GM20431 (cell line): ENCODE measurements around the gene REC8.

ENCODE experiments used
- in situ Hi-C: fragments of 300-500 bp; cut with MseI, MboI; formaldehyde crosslinking; loops from one replicate; pipeline ENCODE4 v1.15.0; 2020; ENCODE audit warnings: low sequenced_read_pairs; ENCODE audit not compliant: unreplicated experiment

REC8 gene

GRCh38 chr14:24157331-24157730, 14.5 kb upstream of the REC8 start:
- in situ Hi-C loops: no loop called here

DNA sequence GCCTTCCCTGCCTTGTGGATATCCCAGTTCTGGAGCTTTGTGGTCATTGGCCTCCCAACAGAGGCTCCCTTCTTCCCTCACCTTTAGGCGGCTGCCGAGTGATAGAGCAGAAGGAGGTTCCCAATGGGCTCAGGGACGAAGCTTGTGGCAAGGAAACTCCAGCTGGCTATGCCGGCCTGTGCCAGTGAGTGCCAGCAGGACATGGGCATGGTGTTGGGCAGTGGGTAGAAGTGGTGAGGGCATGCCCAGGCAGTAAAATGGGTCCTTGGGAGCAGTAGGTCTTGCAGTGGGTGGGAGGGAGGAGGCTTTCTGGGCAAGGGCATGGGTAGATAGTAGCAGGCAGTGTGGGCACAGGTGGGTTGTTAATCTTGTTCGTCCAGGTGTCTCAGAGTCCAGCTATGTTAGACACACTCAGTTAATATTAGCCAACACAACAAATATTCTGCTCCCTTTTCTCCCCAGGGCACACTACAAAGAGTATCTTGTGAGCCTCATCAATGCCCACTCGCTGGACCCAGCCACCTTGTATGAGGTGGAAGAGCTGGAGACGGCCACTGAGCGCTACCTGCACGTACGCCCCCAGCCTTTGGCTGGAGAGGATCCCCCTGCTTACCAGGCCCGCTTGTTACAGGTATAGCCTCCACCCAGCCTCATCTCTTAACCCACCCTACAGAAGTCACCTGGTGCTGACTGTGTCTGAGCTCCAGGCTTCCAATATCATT, 11.9 kb upstream of the REC8 start:
- in situ Hi-C loops: no loop called here

DNA sequence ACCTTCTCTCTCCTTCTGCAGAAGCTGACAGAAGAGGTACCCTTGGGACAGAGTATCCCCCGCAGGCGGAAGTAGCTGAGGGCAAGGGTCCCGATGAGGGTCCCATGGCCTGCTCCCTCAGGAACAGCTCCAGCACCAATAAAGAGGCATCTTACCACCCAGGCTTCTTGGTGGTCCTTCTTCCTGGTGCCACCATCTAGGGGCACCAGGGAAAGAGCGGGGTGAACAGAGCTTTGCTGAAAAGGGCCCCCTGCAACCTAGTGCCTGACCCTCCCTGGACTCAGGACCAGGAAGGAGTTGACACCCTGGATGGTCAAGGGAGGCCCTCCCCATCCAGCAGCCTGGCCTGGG, 11.4 kb upstream of the REC8 start:
- in situ Hi-C loops: no loop called here

- in situ Hi-C loops: no loop called here
Observed at GRCh38 chr14:24160850-24161804, 10.8 kb upstream of the REC8 start, which contains the start of gene IRF9. IRF9 (plus strand) TSS chr14:24161265; CDS start chr14:24162145, 880 bp downstream.

- in situ Hi-C loops: no loop called here
Observed at GRCh38 chr14:24162093-24162492, 9.8 kb upstream of the REC8 start.

- in situ Hi-C loops: no loop called here
Observed at GRCh38 chr14:24164518-24164991, 7.3 kb upstream of the REC8 start.

DNA sequence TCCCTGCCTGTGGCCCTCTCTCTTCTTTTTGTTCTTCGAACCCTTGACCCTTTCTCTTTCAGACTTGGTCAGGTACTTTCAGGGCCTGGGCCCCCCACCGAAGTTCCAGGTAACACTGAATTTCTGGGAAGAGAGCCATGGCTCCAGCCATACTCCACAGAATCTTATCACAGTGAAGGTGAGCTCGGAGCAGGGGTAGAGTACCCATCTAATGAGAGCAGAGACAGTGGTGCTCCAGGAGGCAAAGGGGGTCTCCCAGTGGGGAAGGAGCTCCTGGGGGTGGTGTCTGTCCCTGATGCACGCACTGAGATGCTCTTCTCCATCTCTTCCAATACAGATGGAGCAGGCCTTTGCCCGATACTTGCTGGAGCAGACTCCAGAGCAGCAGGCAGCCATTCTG, 6.1 kb upstream of the REC8 start:
- in situ Hi-C loops: no loop called here

DNA sequence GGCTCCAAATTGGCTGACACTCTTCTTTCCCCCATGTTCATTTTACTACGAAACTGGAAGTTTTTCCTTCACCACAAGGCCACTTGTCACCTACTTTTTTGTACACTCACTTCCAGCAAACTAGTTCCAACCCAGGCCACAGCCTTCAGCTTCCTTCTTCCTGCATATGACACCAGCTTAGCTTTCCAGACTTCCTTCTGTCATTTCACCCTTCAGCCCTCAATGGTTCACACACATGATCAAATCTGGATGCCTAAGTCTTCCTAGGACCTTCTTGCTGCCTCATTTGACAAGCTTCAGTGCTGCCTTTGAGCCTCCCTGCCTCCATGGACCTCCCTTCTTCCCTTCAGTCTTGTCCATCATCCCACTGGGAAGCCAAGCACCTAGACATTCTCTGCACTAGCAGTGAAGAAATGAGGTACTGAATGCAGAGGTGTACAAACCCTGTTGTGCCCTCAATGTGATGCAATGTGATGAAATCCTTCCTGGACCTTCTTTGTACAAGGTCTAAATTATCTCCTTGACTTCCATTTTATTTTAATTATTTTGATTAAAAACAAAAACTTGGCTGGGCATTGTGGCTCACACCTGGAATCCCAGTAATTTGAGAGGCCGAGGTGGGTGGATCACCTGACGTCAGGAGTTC, 4.3 kb upstream of the REC8 start:
- in situ Hi-C loops: no loop called here

GRCh38 chr14:24172261-24172860, 481 bp downstream of the REC8 start:
- in situ Hi-C loops: no loop called here

DNA sequence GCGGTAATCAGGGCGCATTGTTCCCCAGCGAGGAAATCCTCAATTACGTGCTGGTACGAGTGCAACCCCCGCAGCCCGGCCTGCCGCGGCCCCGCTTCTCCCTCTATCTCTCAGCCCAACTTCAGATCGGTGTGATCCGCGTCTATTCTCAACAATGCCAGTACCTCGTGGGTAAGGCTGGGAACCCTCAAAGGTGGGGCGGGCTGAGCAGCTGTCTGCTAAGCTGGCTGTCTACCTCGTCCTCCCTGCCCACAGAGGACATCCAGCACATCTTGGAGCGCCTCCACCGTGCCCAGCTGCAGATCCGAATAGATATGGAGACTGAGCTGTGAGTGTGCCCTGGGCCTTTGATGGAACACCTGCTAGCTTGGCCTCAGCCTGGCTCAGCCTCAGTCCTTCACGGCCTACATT, 996 bp downstream of the REC8 start:
- in situ Hi-C loops: no loop called here

GRCh38 chr14:24176599-24176998, 4.7 kb downstream of the REC8 start:
- in situ Hi-C loops: no loop called here

DNA sequence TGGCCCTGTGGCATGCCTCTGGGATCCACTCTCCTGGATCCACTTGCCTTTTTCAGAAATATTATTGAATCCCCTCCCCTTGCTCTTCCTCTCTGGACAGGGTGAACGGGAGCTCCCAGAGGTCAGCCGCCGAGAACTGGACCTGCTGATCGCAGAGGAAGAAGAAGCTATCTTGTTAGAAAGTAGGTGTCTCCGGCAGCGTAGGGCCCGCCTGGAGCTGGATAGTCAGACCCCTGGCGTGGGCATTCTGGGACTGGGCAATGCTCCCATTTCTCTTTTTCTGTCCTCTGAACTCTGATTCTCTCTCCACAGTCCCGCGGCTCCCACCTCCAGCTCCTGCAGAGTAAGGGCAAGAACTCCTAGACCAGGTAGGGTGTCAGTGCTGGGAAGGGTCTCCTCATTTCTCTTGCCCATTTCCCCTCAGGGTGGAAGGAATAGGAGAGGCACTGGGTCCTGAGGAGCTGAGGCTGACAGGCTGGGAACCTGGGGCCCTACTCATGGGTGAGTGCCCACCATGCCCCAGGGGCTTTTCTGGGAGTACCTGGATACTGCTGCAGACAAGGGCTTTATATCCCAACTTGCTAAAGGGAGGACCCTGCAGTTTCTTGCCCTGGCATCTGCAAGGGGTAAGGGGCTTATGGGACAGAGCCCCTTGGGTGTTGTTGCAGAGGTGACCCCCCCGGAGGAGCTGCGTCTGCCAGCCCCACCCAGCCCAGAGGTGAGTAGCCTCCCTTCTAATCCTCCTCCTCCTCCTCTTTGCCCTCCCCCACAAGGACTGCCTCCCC, 5.4 kb downstream of the REC8 start:
- in situ Hi-C loops: no loop called here

GRCh38 chr14:24177891-24178290, 6.0 kb downstream of the REC8 start:
- in situ Hi-C loops: no loop called here

DNA sequence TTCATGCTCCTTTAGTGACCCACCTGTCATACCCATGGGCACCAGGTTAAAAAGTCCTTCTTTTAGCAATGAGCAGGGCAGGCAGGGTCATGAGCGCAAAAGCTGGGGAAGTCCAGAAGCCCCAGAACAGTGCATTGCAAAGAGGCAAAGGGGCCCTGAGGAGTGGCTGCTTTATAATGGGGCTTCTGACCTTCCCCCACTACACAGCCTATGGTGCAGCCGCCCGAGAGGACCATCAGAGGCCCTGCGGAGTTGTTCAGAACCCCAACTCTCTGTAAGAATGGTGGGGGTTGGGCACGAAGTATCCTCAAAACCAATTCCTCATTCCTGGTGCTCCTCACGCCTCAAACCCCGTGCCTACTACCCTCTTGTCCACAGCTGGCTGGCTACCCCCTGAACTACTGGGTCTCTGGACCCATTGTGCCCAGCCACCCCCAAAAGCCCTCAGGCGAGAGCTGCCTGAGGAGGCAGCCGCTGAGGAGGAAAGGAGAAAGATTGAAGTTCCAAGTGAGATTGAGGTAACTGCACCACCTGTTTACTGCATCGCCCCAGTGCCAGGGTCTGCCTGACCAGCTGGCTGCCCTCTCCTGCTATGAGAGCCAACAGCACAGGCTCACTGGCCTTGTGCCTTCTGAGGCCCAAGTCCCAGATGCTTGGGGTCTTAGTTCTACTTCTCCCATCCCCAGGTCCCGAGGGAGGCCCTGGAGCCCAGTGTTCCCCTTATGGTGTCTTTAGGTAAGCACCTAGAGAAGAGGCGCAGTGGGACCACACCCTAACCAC, 6.7 kb downstream of the REC8 start:
- in situ Hi-C loops: no loop called here

DNA sequence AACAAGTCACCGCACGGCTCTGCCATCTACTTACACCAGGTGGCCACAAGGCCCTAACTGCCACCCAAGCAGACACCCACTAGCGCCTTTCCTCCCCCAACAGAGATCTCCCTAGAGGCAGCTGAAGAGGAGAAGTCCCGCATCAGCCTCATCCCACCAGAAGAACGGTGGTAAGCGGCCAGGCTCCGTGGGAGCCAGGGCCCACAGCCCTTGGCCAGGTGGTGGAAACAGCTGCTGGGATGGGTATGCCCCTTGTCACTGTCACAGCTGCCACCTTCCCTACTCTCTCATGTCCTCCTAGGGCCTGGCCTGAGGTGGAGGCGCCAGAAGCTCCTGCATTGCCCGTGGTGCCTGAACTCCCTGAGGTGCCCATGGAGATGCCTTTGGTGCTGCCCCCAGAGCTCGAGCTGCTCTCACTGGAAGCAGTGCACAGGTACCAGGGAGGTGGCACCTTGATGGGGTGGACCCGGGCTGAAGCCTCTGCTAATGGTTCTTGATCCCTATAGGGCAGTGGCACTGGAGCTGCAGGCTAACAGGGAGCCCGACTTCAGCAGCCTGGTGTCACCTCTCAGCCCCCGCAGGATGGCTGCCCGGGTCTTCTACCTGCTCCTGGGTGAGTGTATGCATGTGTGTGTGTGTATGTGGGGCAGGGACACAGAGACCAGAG, 7.5 kb downstream of the REC8 start:
- in situ Hi-C loops: no loop called here

GRCh38 chr14:24179961-24180796, 8.3 kb downstream of the REC8 start:
- in situ Hi-C loops: no loop called here

DNA sequence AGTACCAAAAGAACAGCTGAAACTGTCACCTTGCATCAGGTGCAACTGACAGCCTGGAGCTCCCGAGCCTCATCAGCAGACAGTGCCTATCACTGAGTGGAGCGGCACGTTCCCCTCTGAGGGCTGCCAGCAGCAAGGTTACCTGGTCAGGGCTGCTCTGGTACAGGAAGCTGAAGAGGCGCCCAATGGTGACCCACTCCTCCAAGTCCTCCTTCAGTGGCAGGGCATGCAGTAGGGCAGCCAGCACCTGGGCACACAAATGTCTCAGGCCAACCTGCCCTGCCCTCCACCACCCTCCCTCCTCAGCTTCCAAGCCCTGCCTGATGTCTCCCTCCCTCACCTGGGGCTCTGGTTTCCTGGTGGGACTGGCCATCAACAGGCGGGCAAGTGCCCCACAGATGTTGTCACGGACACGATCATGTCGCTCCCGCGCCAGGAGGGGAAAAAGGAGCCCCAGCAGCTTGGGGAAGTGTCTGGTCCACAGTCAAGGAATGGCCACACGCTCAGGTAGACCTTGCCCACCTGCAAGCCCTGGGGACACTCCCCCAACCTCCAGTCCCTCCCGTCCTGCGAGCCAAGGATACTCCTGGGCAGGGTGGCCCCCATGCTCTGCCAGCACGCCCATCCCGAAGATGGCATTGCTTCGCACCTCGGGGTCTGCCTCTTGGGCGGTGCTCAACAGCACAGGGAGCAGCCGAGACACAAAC, 9.6 kb downstream of the REC8 start:
- in situ Hi-C loops: no loop called here
